Activated T-helper 17 cell treated with anti-CD3 and anti-CD28 coated beads, Interleukin-2, amount 50 U/mL, for 72 hours (primary cell): ENCODE data around the gene KLHL29. TPM values are rescaled to one million over a fixed set of nuclear protein-coding genes. Genes with fewer than 3 reads are reported as not detected.
A peak's percentile ranks its signal among the peaks of the same experiment; 100 is the strongest.

ENCODE experiments used
- ATAC-seq: fragments of 150-1000 bp; cut with Tn5 transposase; replicated peaks from 2 replicates; pipeline ENCODE4 v1.10.0; 2021; ENCODE audit warnings: mild to moderate bottlenecking, moderate library complexity
- H3K27ac Mint-ChIP-seq: one replicate; pipeline ENCODE4 v1.8.0; 2022; ENCODE audit warnings: mixed read lengths
- H3K27me3 Mint-ChIP-seq: one replicate; pipeline ENCODE4 v1.8.0; 2022; ENCODE audit warnings: mixed read lengths
- H3K36me3 Mint-ChIP-seq: one replicate; pipeline ENCODE4 v1.8.0; 2022; ENCODE audit warnings: low read depth, mild to moderate bottlenecking, mixed read lengths
- H3K4me1 Mint-ChIP-seq: one replicate; pipeline ENCODE4 v1.8.0; 2022; ENCODE audit warnings: mixed read lengths
- H3K4me3 Mint-ChIP-seq: one replicate; pipeline ENCODE4 v1.8.0; 2022; ENCODE audit warnings: mild to moderate bottlenecking, mixed read lengths
- H3K9me3 Mint-ChIP-seq: one replicate; pipeline ENCODE4 v1.8.0; 2022; ENCODE audit warnings: mixed read lengths
- total RNA-seq, 2 donors: library from RNA; stranded (reverse); gene quantifications; one replicate each; pipeline ENCODE4 v1.2.3, GENCODE V29; 2022

KLHL29 gene
- total RNA-seq, 2 donors from 2014 or later, result 0.26 to 0.56 TPM

GRCh38 chr2:23484767-23485166, 99.8 kb downstream of the KLHL29 start:
- ATAC-seq, result no peak
- peaks cover 15% of the 10 kb centered on the region for H3K27me3 Mint-ChIP-seq
- H3K36me3 Mint-ChIP-seq, result no peaks in the 10 kb centered on the region
- H3K4me3 Mint-ChIP-seq, result no peak overlapping the region
- H3K4me1 Mint-ChIP-seq, result peaks cover 17% of the 10 kb centered on the region
- no peaks in the 10 kb centered on the region for H3K9me3 Mint-ChIP-seq
- H3K27ac Mint-ChIP-seq, result no peak overlapping the region

- Mint-ChIP-seq H3K9me3 (no peaks in the 10 kb centered on the region), H3K27me3 (peaks cover 14% of the 10 kb centered on the region), H3K4me3 (no peak overlapping the region), H3K27ac (no peak overlapping the region), H3K36me3 (no peaks in the 10 kb centered on the region), H3K4me1 (peaks cover 22% of the 10 kb centered on the region)
- ATAC-seq, result no peak
These were observed 100.3 kb downstream of the KLHL29 start for GRCh38 chr2:23485261-23485660.

GRCh38 chr2:23485841-23486683, 101.1 kb downstream of the KLHL29 start:
- Mint-ChIP-seq H3K27me3 (peaks cover 11% of the 10 kb centered on the region), H3K4me3 (no peak overlapping the region), H3K4me1 (peaks cover 25% of the 10 kb centered on the region), H3K9me3 (no peaks in the 10 kb centered on the region), H3K27ac (no peak overlapping the region), H3K36me3 (no peaks in the 10 kb centered on the region)
- no peak for ATAC-seq

GRCh38 chr2:23486684-23487075, 101.7 kb downstream of the KLHL29 start:
- H3K4me1 Mint-ChIP-seq, result peaks cover 25% of the 10 kb centered on the region
- H3K4me3 Mint-ChIP-seq, result no peak overlapping the region
- no peaks in the 10 kb centered on the region for H3K36me3 Mint-ChIP-seq
- H3K9me3 Mint-ChIP-seq, result no peaks in the 10 kb centered on the region
- peaks cover 11% of the 10 kb centered on the region for H3K27me3 Mint-ChIP-seq
- H3K27ac Mint-ChIP-seq, result no peak overlapping the region
- no peak for ATAC-seq

- peak overlapping the region; percentile 72 for H3K4me3 Mint-ChIP-seq
- peak; percentile 30 for ATAC-seq
- peaks cover 25% of the 10 kb centered on the region for H3K4me1 Mint-ChIP-seq
- no peaks in the 10 kb centered on the region for H3K9me3 Mint-ChIP-seq
- H3K36me3 Mint-ChIP-seq, result no peaks in the 10 kb centered on the region
- peak overlapping the region; percentile 89 for H3K27ac Mint-ChIP-seq
- H3K27me3 Mint-ChIP-seq, result peaks cover 13% of the 10 kb centered on the region
These were observed 102.9 kb downstream of the KLHL29 start for GRCh38 chr2:23487735-23488492.

- ATAC-seq, result peak; percentile 31
- Mint-ChIP-seq H3K9me3 (no peaks in the 10 kb centered on the region), H3K27ac (peak overlapping the region; percentile 89), H3K36me3 (no peaks in the 10 kb centered on the region), H3K4me1 (peaks cover 25% of the 10 kb centered on the region), H3K27me3 (peaks cover 13% of the 10 kb centered on the region), H3K4me3 (peak overlapping the region; percentile 72)
These were observed 103.6 kb downstream of the KLHL29 start for GRCh38 chr2:23488584-23488983.

GRCh38 chr2:23489471-23490322, 104.7 kb downstream of the KLHL29 start:
- ATAC-seq, result peak; percentile 80
- Mint-ChIP-seq H3K27ac (peak overlapping the region; percentile 89), H3K27me3 (peaks cover 6% of the 10 kb centered on the region), H3K4me3 (peak overlapping the region; percentile 72), H3K4me1 (peaks cover 25% of the 10 kb centered on the region), H3K36me3 (no peaks in the 10 kb centered on the region), H3K9me3 (no peaks in the 10 kb centered on the region)

- ATAC-seq, result no peak
- Mint-ChIP-seq H3K9me3 (no peaks in the 10 kb centered on the region), H3K4me1 (peaks cover 26% of the 10 kb centered on the region), H3K27ac (no peak overlapping the region), H3K27me3 (peaks cover 3% of the 10 kb centered on the region), H3K4me3 (no peak overlapping the region), H3K36me3 (no peaks in the 10 kb centered on the region)
These were observed 106.8 kb downstream of the KLHL29 start for GRCh38 chr2:23491591-23492336.

- Mint-ChIP-seq H3K27ac (no peak overlapping the region), H3K4me3 (no peak overlapping the region), H3K4me1 (peaks cover 31% of the 10 kb centered on the region), H3K9me3 (no peaks in the 10 kb centered on the region), H3K27me3 (peaks cover 3% of the 10 kb centered on the region), H3K36me3 (no peaks in the 10 kb centered on the region)
- ATAC-seq, result no peak
These were observed 107.3 kb downstream of the KLHL29 start for GRCh38 chr2:23492337-23492675.

- Mint-ChIP-seq H3K4me3 (no peak overlapping the region), H3K36me3 (no peaks in the 10 kb centered on the region), H3K27ac (no peak overlapping the region), H3K9me3 (no peaks in the 10 kb centered on the region), H3K27me3 (peaks cover 3% of the 10 kb centered on the region), H3K4me1 (peaks cover 32% of the 10 kb centered on the region)
- ATAC-seq, result no peak
These were observed 107.9 kb downstream of the KLHL29 start for GRCh38 chr2:23492921-23493320.

- peaks cover 23% of the 10 kb centered on the region for H3K4me1 Mint-ChIP-seq
- no peak for ATAC-seq
- peaks cover 3% of the 10 kb centered on the region for H3K27me3 Mint-ChIP-seq
These were observed 108.9 kb downstream of the KLHL29 start for GRCh38 chr2:23493846-23494245.

GRCh38 chr2:23494286-23494685, 109.3 kb downstream of the KLHL29 start:
- ATAC-seq, result no peak
- Mint-ChIP-seq H3K4me3 (no peak overlapping the region), H3K27me3 (peaks cover 3% of the 10 kb centered on the region), H3K36me3 (no peaks in the 10 kb centered on the region), H3K9me3 (no peaks in the 10 kb centered on the region), H3K27ac (no peak overlapping the region), H3K4me1 (peaks cover 20% of the 10 kb centered on the region)

More at GRCh38 chr2:23493846-23494245, 108.9 kb downstream of the KLHL29 start:
- no peak overlapping the region for H3K27ac Mint-ChIP-seq
- no peaks in the 10 kb centered on the region for H3K36me3 Mint-ChIP-seq
- no peaks in the 10 kb centered on the region for H3K9me3 Mint-ChIP-seq
- no peak overlapping the region for H3K4me3 Mint-ChIP-seq

- no peak for ATAC-seq
- Mint-ChIP-seq H3K27ac (no peak overlapping the region), H3K4me1 (peaks cover 7% of the 10 kb centered on the region), H3K27me3 (peaks cover 7% of the 10 kb centered on the region), H3K36me3 (no peaks in the 10 kb centered on the region), H3K4me3 (no peak overlapping the region), H3K9me3 (no peaks in the 10 kb centered on the region)
These were observed 110.7 kb downstream of the KLHL29 start for GRCh38 chr2:23495661-23496114.

GRCh38 chr2:23496456-23496855, 111.5 kb downstream of the KLHL29 start:
- ATAC-seq, result no peak
- Mint-ChIP-seq H3K4me1 (peaks cover 7% of the 10 kb centered on the region), H3K27me3 (peaks cover 7% of the 10 kb centered on the region), H3K36me3 (no peaks in the 10 kb centered on the region), H3K4me3 (peak overlapping the region; percentile 17), H3K27ac (no peak overlapping the region), H3K9me3 (no peaks in the 10 kb centered on the region)
